H1 (cell line): ENCODE results near the gene P2RX1. TPM values are rescaled to one million over a fixed set of nuclear protein-coding genes. Genes with fewer than 3 reads are reported as not detected.

Experiments used
- CTCF ChIA-PET: fragments of 300-600 bp; sonication (Branson Sonifier 250); formaldehyde crosslinking; loops from one replicate; lab custom pipeline; 2021; ENCODE audit not compliant: partially characterized antibody; lab: Charles Lee
- POLR2A ChIA-PET: fragments of 300-600 bp; sonication (Branson Sonifier 250); formaldehyde crosslinking; loops from one replicate; lab custom pipeline; 2021; ENCODE audit warnings: inconsistent platforms; ENCODE audit not compliant: partially characterized antibody; lab: Charles Lee
- DNase-seq, 2 experiments: peaks; one replicate each; pipeline versions ENCODE4 v3.0.0 to v3.0.0-alpha.2; 2010 to 2022; ENCODE audit warnings: low spot score in 2 of 2, low read depth in 1 of 2, mixed read lengths in 1 of 2
- FAIRE-seq: peaks from 2 replicates; lab custom pipeline; 2011; peaks lifted over from hg19 to GRCh38; lab: Jason Lieb, UNC
- H2AFZ ChIP-seq: 2 replicates; pipeline ENCODE4 v1.8.1; 2012; ENCODE audit warnings: low read length, inconsistent platforms
- H2AK5ac ChIP-seq: 2 replicates; pipeline ENCODE4 v1.6.1; 2013; ENCODE audit warnings: low read depth, low read length
- H2BK120ac ChIP-seq: replicated peaks from 2 replicates; pipeline ENCODE3; 2013; ENCODE audit warnings: low read depth, low read length, inconsistent platforms
- H2BK12ac ChIP-seq: 2 replicates; pipeline ENCODE4 v1.6.1; 2013; ENCODE audit warnings: low read depth, low read length
- H2BK15ac ChIP-seq: 2 replicates; pipeline ENCODE4 v1.6.1; 2013; ENCODE audit warnings: low read length
- H2BK20ac ChIP-seq: 2 replicates; pipeline ENCODE4 v1.6.1; 2013; ENCODE audit warnings: low read length
- H2BK5ac ChIP-seq: 2 replicates; pipeline ENCODE4 v1.6.1; 2013; ENCODE audit warnings: low read depth, low read length
- H3K14ac ChIP-seq: 2 replicates; pipeline ENCODE4 v1.6.1; 2013; ENCODE audit warnings: inconsistent platforms; ENCODE audit not compliant: insufficient read length
- H3K18ac ChIP-seq: 2 replicates; pipeline ENCODE4 v1.6.1; 2013; ENCODE audit warnings: low read length; ENCODE audit errors: extremely low read depth
- H3K23ac ChIP-seq: 2 replicates; pipeline ENCODE4 v1.6.1; 2013; ENCODE audit warnings: inconsistent platforms; ENCODE audit not compliant: insufficient read length
- H3K23me2 ChIP-seq: 2 replicates; pipeline ENCODE4 v1.6.1; 2013; ENCODE audit warnings: low read depth, low read length
- H3K27ac ChIP-seq: 2 replicates; pipeline ENCODE4 v1.6.1; 2011; ENCODE audit warnings: low read depth, low read length, inconsistent platforms
- H3K27me3 ChIP-seq, 4 experiments: replicated peaks in 1 of 4; 1 replicate in 1 of 4; 2 replicates in 3 of 4; pipeline versions ENCODE4 v1.6.1 to v1.8.1; 2011 to 2013; ENCODE audit warnings: low read length in 3 of 4, mild to moderate bottlenecking in 3 of 4, inconsistent platforms in 2 of 4, mixed read lengths in 2 of 4, moderate library complexity in 1 of 4; ENCODE audit not compliant: control insufficient read depth in 3 of 4, insufficient read depth in 3 of 4; ENCODE audit errors: extremely low read depth in 1 of 4
- H3K36me3 ChIP-seq, 4 experiments: 2 replicates each; pipeline versions ENCODE4 v1.6.1 to v1.8.1; 2011 to 2013; ENCODE audit warnings: mild to moderate bottlenecking in 4 of 4, low read length in 3 of 4, moderate library complexity in 2 of 4, control low read depth in 1 of 4, inconsistent platforms in 1 of 4; ENCODE audit not compliant: insufficient read depth in 4 of 4, control insufficient read depth in 2 of 4
- H3K4ac ChIP-seq: replicated peaks from 2 replicates; pipeline ENCODE3; 2013; ENCODE audit warnings: low read length, low read depth, mixed read lengths, inconsistent platforms; ENCODE audit not compliant: insufficient read length
- H3K4me1 ChIP-seq, 4 experiments: replicated peaks in 1 of 4; 1 replicate in 1 of 4; 2 replicates in 3 of 4; pipeline versions ENCODE4 v1.6.1 to v1.8.1; 2011 to 2013; ENCODE audit warnings: low read length in 3 of 4, inconsistent platforms in 2 of 4, mixed read lengths in 1 of 4; ENCODE audit not compliant: insufficient read depth in 4 of 4, control insufficient read depth in 3 of 4
- H3K4me2 ChIP-seq, 2 experiments: 2 replicates each; pipeline versions ENCODE4 v1.6.1 to v1.8.1; 2011 to 2013; ENCODE audit warnings: low read depth in 2 of 2, low read length in 2 of 2, control low read depth in 1 of 2, inconsistent platforms in 1 of 2, mild to moderate bottlenecking in 1 of 2; ENCODE audit not compliant: insufficient read depth in 1 of 2
- H3K4me3 ChIP-seq, 4 experiments: fragments of 200-600, 300-600 bp in 1 of 4; sonication (generic), shearing (Covaris generic), sonication (Bioruptor Twin) in 1 of 4; 2 replicates each; pipeline versions ENCODE4 v1.5.1 to v1.8.1; 2011 to 2016; ENCODE audit warnings: low read length in 4 of 4, low read depth in 3 of 4, control low read depth in 2 of 4, inconsistent platforms in 2 of 4, mild to moderate bottlenecking in 2 of 4, mixed read lengths in 1 of 4, moderate library complexity in 1 of 4; ENCODE audit not compliant: insufficient read depth in 2 of 4; ENCODE audit errors: extremely low read depth in 1 of 4
- H3K56ac ChIP-seq: replicated peaks from 2 replicates; pipeline ENCODE3; 2013; ENCODE audit warnings: low read depth, mild to moderate bottlenecking, mixed read lengths, low read length, inconsistent platforms; ENCODE audit not compliant: insufficient read length
- H3K79me1 ChIP-seq: 2 replicates; pipeline ENCODE4 v1.6.1; 2013; ENCODE audit warnings: low read depth, low read length, control low read depth
- H3K79me2 ChIP-seq, 2 experiments: 2 replicates each; pipeline versions ENCODE4 v1.6.1 to v1.8.1; 2012 to 2013; ENCODE audit warnings: low read length in 2 of 2, mild to moderate bottlenecking in 2 of 2, inconsistent platforms in 1 of 2; ENCODE audit not compliant: insufficient read depth in 2 of 2, control insufficient read depth in 1 of 2
- H3K9ac ChIP-seq, 4 experiments: replicated peaks in 1 of 4; 1 replicate in 1 of 4; 2 replicates in 3 of 4; pipeline versions ENCODE4 v1.6.1 to v1.8.1; 2011 to 2013; ENCODE audit warnings: low read depth in 3 of 4, low read length in 3 of 4, control low read depth in 2 of 4, mild to moderate bottlenecking in 2 of 4, moderate library complexity in 2 of 4, inconsistent platforms in 1 of 4; ENCODE audit errors: extremely low read depth in 1 of 4
- H3K9me3 ChIP-seq, 2 experiments: 2 replicates each; pipeline versions ENCODE4 v1.6.1 to v1.8.1; 2012 to 2013; ENCODE audit warnings: mild to moderate bottlenecking in 2 of 2, moderate library complexity in 2 of 2, control low read depth in 1 of 2, inconsistent platforms in 1 of 2, low read depth in 1 of 2, low read length in 1 of 2, mixed read lengths in 1 of 2; ENCODE audit not compliant: insufficient read depth in 2 of 2
- H4K20me1 ChIP-seq, 2 experiments: replicated peaks in 1 of 2; 2 replicates each; pipeline versions ENCODE3 to v1.8.1; 2011 to 2013; ENCODE audit warnings: inconsistent platforms in 2 of 2, low read length in 2 of 2, mild to moderate bottlenecking in 1 of 2; ENCODE audit not compliant: insufficient read depth in 2 of 2, control insufficient read depth in 1 of 2
- H4K5ac ChIP-seq: 2 replicates; pipeline ENCODE4 v1.6.1; 2013; ENCODE audit warnings: low read length, low read depth, mixed read lengths, inconsistent platforms; ENCODE audit not compliant: insufficient read length
- H4K8ac ChIP-seq: 2 replicates; pipeline ENCODE4 v1.8.0; 2013; ENCODE audit warnings: mild to moderate bottlenecking, moderate library complexity, low read length, inconsistent platforms; ENCODE audit not compliant: insufficient read depth; ENCODE audit errors: extremely low read depth
- H4K91ac ChIP-seq: replicated peaks from 2 replicates; pipeline ENCODE3; 2013; ENCODE audit warnings: low read length, mixed read lengths, inconsistent platforms; ENCODE audit not compliant: insufficient read length
- ASH2L ChIP-seq: fragments of 200-600, 300-600 bp; sonication (generic); IDR thresholded peaks from one replicate; pipeline ENCODE4 v1.7.1; 2017; ENCODE audit warnings: low read length
- EGR1 ChIP-seq: IDR thresholded peaks from 2 replicates; pipeline ENCODE4 v1.6.1; 2011; ENCODE audit warnings: low read depth, low read length, borderline replicate concordance
- KDM5A ChIP-seq: fragments of 200-600 bp; IDR thresholded peaks from 2 replicates; pipeline ENCODE4 v1.7.1; 2012; ENCODE audit warnings: mild to moderate bottlenecking, low read length, inconsistent platforms, mixed read lengths
- MAFK ChIP-seq: IDR thresholded peaks from 2 replicates; pipeline ENCODE4 v1.6.1; 2012; ENCODE audit warnings: low read depth, mild to moderate bottlenecking, improper control_type of control experiment, low read length
- NRF1 ChIP-seq: IDR thresholded peaks from 2 replicates; pipeline ENCODE4 v1.6.1; 2011; ENCODE audit warnings: mild to moderate bottlenecking, low read depth, low read length, improper control_type of control experiment
- PHF8 ChIP-seq: fragments of 200-600 bp; sonication (generic); conservative IDR thresholded peaks from 2 replicates; pipeline ENCODE4 v1.7.1; 2012; ENCODE audit warnings: low read depth, mild to moderate bottlenecking, inconsistent platforms, low read length, moderate library complexity
- POLR2AphosphoS5 ChIP-seq: IDR thresholded peaks from 2 replicates; pipeline ENCODE4 v1.6.1; 2011; ENCODE audit warnings: low read depth, low read length
- SIX5 ChIP-seq: IDR thresholded peaks from 2 replicates; pipeline ENCODE4 v1.6.1; 2011; ENCODE audit warnings: mild to moderate bottlenecking, low read depth, low read length
- SRF ChIP-seq: IDR thresholded peaks from 2 replicates; pipeline ENCODE4 v1.6.1; 2011; ENCODE audit warnings: mild to moderate bottlenecking, low read depth, low read length, moderate library complexity
- TAF7 ChIP-seq: optimal IDR thresholded peaks from 2 replicates; pipeline ENCODE3; 2011; ENCODE audit warnings: low read depth, mild to moderate bottlenecking, inconsistent platforms, low read length, moderate library complexity, borderline replicate concordance
- TBP ChIP-seq: IDR thresholded peaks from 2 replicates; pipeline ENCODE4 v1.6.1; 2011; ENCODE audit warnings: low read depth, low read length, improper control_type of control experiment
- ZNF274 ChIP-seq: IDR thresholded peaks from 2 replicates; pipeline ENCODE4 v1.7.0; 2012; ENCODE audit warnings: low read length, borderline replicate concordance; ENCODE audit errors: extremely low read depth
- WGBS, 2 experiments: shearing (Covaris generic) in 1 of 2; methylation state at CpG; one replicate each; pipeline versions ENCODE4 v1.1.6 to v1.1.7; 2013 to 2015; ENCODE audit warnings: low lambda C conversion rate in 2 of 2, mixed read lengths in 2 of 2, inconsistent platforms in 1 of 2, low coverage in 1 of 2, missing lambda C conversion rate in 1 of 2; ENCODE audit not compliant: insufficient replicate concordance in 2 of 2, insufficient coverage in 1 of 2, insufficient read length in 1 of 2; ENCODE audit errors: extremely low coverage in 1 of 2, missing lambda C conversion rate in 1 of 2; 5-methylcytosine and 5-hydroxymethylcytosine counted together
- polyA plus RNA-seq, 7 experiments: library from polyadenylated mRNA; depleted of rRNA in 3 of 7; stranded (reverse) in 5 of 7; unstranded in 2 of 7; fragments of >200 nt in 5 of 7; fragments of 200-250 nt in 2 of 7; gene quantifications; 1 replicate in 5 of 7; 2 replicates in 1 of 7; 4 replicates in 1 of 7; pipeline versions ENCODE4 v1.2.1 to v1.2.3, GENCODE V29; 2011 to 2013; ENCODE audit warnings: missing spikeins in 2 of 7, mixed read lengths in 2 of 7
- total RNA-seq: library from RNA; stranded (reverse); fragmentation: NEBNext Ultra II Directional; extraction: Animal tissue kit (Norgen Biotek cat#: 25700); gene quantifications from 2 replicates; pipeline ENCODE4 v1.2.1, GENCODE V29; 2021

P2RX1 gene
- total and polyA plus RNA-seq, 2 of the 8 experiments (the other 6 are each of a cell fraction or from before 2014, with no cell fraction given), result 0.45 to 1.1 TPM

GRCh38 chr17:3916825-3917224 lies 560 bp upstream of the P2RX1 start:
- Histone ChIP-seq H3K27me3 (no peaks in the 10 kb centered on the region), H2BK20ac (no peak overlapping the region), H3K4me3 (no peak overlapping the region), H3K18ac (no peak overlapping the region), H3K56ac (no peak overlapping the region), H3K23ac (no peak overlapping the region), H2BK5ac (peak overlapping the region; percentile 49; the same call in 1 of the 2 replicates), H2AK5ac (no peak overlapping the region), H3K79me1 (no peaks in the 10 kb centered on the region), H2BK15ac (no peak overlapping the region), H2AFZ (no peak overlapping the region), H3K27ac (no peak overlapping the region), H3K4me1 (peaks cover 0 to 4% (median 0%) of the 10 kb centered on the region in 4 experiments; a peak in 3 of 7 replicates), H4K8ac (peak overlapping the region; percentile 82), H3K14ac (no peak overlapping the region), H3K36me3 (no peaks in the 10 kb centered on the region), H2BK120ac (no peak overlapping the region), H3K23me2 (no peaks in the 10 kb centered on the region), H3K9me3 (no peaks in the 10 kb centered on the region), H3K4ac (peak overlapping the region; percentile 51), H3K9ac (no peak overlapping the region), H4K5ac (no peak overlapping the region), H4K20me1 (no peaks in the 10 kb centered on the region), H3K79me2 (no peaks in the 10 kb centered on the region), H2BK12ac (peak overlapping the region; percentile 9; the same call in 1 of the 2 replicates), H3K4me2 (no peak overlapping the region), H4K91ac (no peak overlapping the region)
- 95% methylated on average over 10 of the region's 10 CpGs; no CpG with 5 or more reads in 1 of the 2 experiments for WGBS, 2 experiments
- ChIA-PET POLR2A (interaction anchor here (0.9 to 1.4 kb wide), 5 partner anchors 9 to 89 kb away, joined by 3 to 6 read pairs (median 3); no protein-coding TSS in a partner anchor), CTCF (interaction anchor here (1.1 to 7.4 kb wide), 9 partner anchors 11 to 155 kb away, joined by 3 to 96 read pairs (median 4); partner anchors contain the start of gene NCBP3)
- no peak for FAIRE-seq
- DNase-seq, result no peak
- TF ChIP-seq TAF7 (no peak), POLR2AphosphoS5 (no peak), TBP (no peak), ASH2L (no peak), EGR1 (no peak), PHF8 (no peak), KDM5A (no peak), SIX5 (no peak), NRF1 (no peak), MAFK (no peak), SRF (no peak), ZNF274 (no peak)
